Measurements from ENCODE around the gene RAN. TPM values are rescaled to one million over a fixed set of nuclear protein-coding genes. Genes with fewer than 3 reads are reported as not detected.
A peak's percentile ranks its signal among the peaks of the same experiment; 100 is the strongest.

Gene RAN
- total RNA-seq = 100 to 1,000 TPM; 157 to 211 (median 197) TPM

DNA sequence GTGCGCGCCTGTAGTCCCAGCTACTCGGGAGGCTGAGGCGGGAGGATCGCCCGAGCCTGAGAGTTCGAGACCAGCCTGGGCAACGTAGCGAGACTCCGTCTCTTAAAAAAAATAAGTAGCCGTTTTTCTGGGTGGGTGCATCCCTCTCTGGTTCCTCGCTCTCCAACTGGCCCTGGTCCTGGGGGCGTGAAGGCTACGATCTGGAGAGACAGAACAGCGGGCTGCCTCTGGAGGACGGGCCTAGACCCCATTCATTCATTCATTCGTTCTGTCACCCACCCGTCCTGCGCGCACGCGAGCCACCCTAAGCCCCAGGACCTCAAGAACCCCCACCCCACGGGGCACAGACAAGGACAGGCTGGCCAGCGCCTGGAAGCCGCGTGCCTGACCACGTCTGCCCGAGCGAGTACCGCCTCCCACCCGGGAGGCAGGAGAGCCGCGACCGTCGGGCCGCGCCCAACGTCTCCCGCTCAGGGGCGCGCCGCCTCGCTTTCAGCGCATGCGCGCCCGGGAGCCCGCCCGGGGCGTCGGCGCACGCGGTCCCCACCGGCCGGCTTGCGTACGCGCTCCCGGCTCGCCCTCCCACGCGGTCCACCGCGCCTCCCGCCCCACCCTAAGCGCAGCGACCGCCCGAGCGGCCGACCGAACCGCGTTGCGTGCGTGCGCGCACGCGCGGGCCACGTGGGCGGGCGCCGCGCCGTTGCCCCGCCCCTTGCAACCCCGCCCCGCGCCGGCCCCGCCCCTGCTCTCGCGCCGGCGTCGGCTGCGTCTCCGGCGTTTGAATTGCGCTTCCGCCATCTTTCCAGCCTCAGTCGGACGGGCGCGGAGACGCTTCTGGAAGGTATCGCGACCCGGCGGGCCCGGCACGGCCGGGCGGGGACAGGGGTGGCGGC, at the start of gene RAN:
Gene RAN, plus strand, starts transcription at position 781 of the 893 bp plus-strand sequence. CDS start 528 bp downstream, outside the sequence.
- intact Hi-C loops (cut with DNase I) = loop anchor here (1.0 kb wide), 1 partner anchor 32 kb away; the partner anchor contains the start of gene STX2
- Histone ChIP-seq H3K4me3 (peak within 1 kb of the TSS; percentile 93 to 97 (median 94)), H3K36me3 (peaks cover 31 to 37% (median 36%) of the 10 kb centered on the region in 4 donors), H3K27ac (replicated peaks in 1 of 4) (peak within 1 kb of the TSS; percentile 89 to 97 (median 96)), H3K4me1 (peaks cover 16 to 41% (median 35%) of the 10 kb centered on the region in 4 donors), H3K9me3 (no peaks in the 10 kb centered on the region), H3K27me3 (no peaks in the 10 kb centered on the region)
- WGBS = 28% methylated on average over 16 of the region's 118 CpGs
- DNase-seq (ENCODE audit: extremely low spot score) = peak; percentile 94
- TF ChIP-seq EP300 (IDR thresholded peaks at IDR 0.05) (no peak), POLR2AphosphoS5 (IDR thresholded peaks at IDR 0.05) (peak; percentile 62 to 63), POLR2A (IDR thresholded peaks at IDR 0.05; ENCODE audit: low read depth) (no peak)
- TF ChIP-seq, protein P1, sequence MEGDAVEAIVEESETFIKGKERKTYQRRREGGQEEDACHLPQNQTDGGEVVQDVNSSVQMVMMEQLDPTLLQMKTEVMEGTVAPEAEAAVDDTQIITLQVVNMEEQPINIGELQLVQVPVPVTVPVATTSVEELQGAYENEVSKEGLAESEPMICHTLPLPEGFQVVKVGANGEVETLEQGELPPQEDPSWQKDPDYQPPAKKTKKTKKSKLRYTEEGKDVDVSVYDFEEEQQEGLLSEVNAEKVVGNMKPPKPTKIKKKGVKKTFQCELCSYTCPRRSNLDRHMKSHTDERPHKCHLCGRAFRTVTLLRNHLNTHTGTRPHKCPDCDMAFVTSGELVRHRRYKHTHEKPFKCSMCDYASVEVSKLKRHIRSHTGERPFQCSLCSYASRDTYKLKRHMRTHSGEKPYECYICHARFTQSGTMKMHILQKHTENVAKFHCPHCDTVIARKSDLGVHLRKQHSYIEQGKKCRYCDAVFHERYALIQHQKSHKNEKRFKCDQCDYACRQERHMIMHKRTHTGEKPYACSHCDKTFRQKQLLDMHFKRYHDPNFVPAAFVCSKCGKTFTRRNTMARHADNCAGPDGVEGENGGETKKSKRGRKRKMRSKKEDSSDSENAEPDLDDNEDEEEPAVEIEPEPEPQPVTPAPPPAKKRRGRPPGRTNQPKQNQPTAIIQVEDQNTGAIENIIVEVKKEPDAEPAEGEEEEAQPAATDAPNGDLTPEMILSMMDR (IDR thresholded peaks at IDR 0.05) = no peak

- peaks cover 4 to 37% (median 29%) of the 10 kb centered on the region in 4 donors for H3K36me3 ChIP-seq
- TF ChIP-seq, protein P1 (IDR thresholded peaks at IDR 0.05) = no peak
- TF ChIP-seq POLR2A (IDR thresholded peaks at IDR 0.05; ENCODE audit: low read depth) (no peak), POLR2AphosphoS5 (IDR thresholded peaks at IDR 0.05) (no peak), EP300 (IDR thresholded peaks at IDR 0.05) (no peak)
- H3K27me3 ChIP-seq = no peaks in the 10 kb centered on the region
- no peak overlapping the region for H3K4me3 ChIP-seq
- DNase-seq (ENCODE audit: extremely low spot score) = no peak
- intact Hi-C loops (cut with DNase I) = no loop called here
- peaks cover 2 to 31% (median 26%) of the 10 kb centered on the region in 4 donors for H3K4me1 ChIP-seq
- H3K9me3 ChIP-seq = no peaks in the 10 kb centered on the region
- 89% methylated on average over 6 of the region's 6 CpGs for WGBS
- peak overlapping the region in 2 of 4 donors; percentile 23 to 59 for H3K27ac ChIP-seq (replicated peaks in 1 of 4)
These were observed 46.1 kb upstream of the RAN start for GRCh38 chr12:130825771-130826150.

DNA sequence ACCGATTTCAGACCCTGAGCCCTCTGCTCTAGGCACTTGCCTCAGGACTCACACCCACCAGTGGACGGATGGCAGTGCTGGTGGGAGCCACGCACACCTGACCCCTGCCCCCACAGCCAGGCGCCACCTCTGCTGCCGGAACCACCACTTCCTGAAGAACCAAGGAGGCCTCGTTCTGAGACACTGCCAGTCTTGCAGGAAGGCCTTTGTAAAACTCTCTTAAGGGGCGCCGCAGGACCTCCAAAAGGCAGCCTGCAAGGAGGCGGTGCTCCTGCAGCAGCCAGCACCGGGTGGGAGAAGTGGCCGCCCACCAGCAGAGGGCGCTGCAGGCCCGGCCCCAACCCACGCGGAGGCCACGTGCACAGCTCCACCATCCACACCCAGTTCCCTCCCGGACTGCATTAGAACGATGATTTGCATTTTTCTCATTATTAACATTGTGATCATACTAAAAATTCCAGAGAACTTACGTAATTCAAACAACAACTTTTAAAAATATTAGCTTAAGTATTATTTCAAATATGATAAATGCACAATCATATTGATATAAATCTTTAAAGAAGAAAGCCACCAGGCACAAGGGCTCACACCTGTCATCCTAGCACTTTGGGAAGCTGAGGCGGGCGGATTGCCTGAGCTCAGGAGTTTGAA, 45.6 kb upstream of the RAN start:
- Histone ChIP-seq H3K4me1 (peaks cover 2 to 36% (median 28%) of the 10 kb centered on the region in 4 donors), H3K9me3 (no peaks in the 10 kb centered on the region), H3K4me3 (no peak overlapping the region), H3K36me3 (peaks cover 0 to 32% (median 25%) of the 10 kb centered on the region in 4 donors), H3K27ac (replicated peaks in 1 of 4) (peak overlapping the region in 3 of 4 donors; percentile 59 to 83 (median 70)), H3K27me3 (no peaks in the 10 kb centered on the region)
- no peak for DNase-seq (ENCODE audit: extremely low spot score)
- intact Hi-C loops (cut with DNase I) = no loop called here
- 71% methylated on average over 18 of the region's 21 CpGs for WGBS
- TF ChIP-seq POLR2AphosphoS5 (IDR thresholded peaks at IDR 0.05) (peak; percentile 11 to 32), EP300 (IDR thresholded peaks at IDR 0.05) (no peak), POLR2A (IDR thresholded peaks at IDR 0.05; ENCODE audit: low read depth) (no peak)
- TF ChIP-seq, protein P1 (IDR thresholded peaks at IDR 0.05) = peak; percentile 59 to 79 (median 59)

GRCh38 chr12:130827432-130827831, 44.4 kb upstream of the RAN start:
- Histone ChIP-seq H3K36me3 (peaks cover 0 to 22% (median 17%) of the 10 kb centered on the region in 4 donors), H3K4me1 (peaks cover 2 to 41% (median 33%) of the 10 kb centered on the region in 4 donors), H3K27ac (replicated peaks in 1 of 4) (peak overlapping the region; percentile 57 to 83 (median 64)), H3K9me3 (no peaks in the 10 kb centered on the region), H3K27me3 (no peaks in the 10 kb centered on the region), H3K4me3 (peak overlapping the region in 1 of 4 donors; percentile 23)
- TF ChIP-seq EP300 (IDR thresholded peaks at IDR 0.05) (no peak), POLR2AphosphoS5 (IDR thresholded peaks at IDR 0.05) (no peak), POLR2A (IDR thresholded peaks at IDR 0.05; ENCODE audit: low read depth) (no peak)
- TF ChIP-seq, protein P1 (IDR thresholded peaks at IDR 0.05) = no peak
- DNase-seq (ENCODE audit: extremely low spot score) = no peak
- WGBS = 10% methylated on average over 3 of the region's 3 CpGs
- intact Hi-C loops (cut with DNase I) = no loop called here

Measured in esophagus muscularis mucosa (tissue), 4 donors.